ENCODE data around the gene RGCC.

DNA sequence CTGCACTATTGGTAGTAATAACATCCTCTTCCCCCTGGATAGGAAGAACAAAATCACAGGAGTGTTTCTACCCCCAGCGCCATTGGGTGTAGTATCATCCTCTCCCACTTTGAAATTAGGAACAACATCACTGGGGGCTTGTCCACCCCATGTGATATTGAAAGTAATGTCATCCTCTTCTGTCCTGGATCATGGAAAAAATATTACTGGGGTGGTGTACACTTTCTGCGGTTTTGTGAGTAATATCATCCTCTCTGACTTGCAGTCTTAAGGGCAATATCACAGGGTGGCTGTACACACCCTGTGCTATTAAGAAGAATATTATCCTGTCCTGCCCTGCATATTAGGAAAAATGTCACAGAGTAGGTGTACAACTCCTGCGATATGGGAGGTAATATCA is 4.9 kb upstream of the RGCC start:
- no peak for TF ChIP-seq POLR2A (IDR thresholded peaks at IDR 0.05)
- TF ChIP-seq, protein P1, sequence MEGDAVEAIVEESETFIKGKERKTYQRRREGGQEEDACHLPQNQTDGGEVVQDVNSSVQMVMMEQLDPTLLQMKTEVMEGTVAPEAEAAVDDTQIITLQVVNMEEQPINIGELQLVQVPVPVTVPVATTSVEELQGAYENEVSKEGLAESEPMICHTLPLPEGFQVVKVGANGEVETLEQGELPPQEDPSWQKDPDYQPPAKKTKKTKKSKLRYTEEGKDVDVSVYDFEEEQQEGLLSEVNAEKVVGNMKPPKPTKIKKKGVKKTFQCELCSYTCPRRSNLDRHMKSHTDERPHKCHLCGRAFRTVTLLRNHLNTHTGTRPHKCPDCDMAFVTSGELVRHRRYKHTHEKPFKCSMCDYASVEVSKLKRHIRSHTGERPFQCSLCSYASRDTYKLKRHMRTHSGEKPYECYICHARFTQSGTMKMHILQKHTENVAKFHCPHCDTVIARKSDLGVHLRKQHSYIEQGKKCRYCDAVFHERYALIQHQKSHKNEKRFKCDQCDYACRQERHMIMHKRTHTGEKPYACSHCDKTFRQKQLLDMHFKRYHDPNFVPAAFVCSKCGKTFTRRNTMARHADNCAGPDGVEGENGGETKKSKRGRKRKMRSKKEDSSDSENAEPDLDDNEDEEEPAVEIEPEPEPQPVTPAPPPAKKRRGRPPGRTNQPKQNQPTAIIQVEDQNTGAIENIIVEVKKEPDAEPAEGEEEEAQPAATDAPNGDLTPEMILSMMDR (IDR thresholded peaks at IDR 0.05), result no peak

Data from lower leg skin (tissue), 3 donors.